HG03280 (cell line): ENCODE results near the gene SMC6.

ENCODE experiments used
- ATAC-seq: cut with Tn5 transposase; IDR thresholded peaks from one replicate; pipeline ENCODE4 v1.9.1; 2021; ENCODE audit warnings: mild to moderate bottlenecking, moderate library complexity; ENCODE audit not compliant: unreplicated experiment

Gene SMC6

DNA sequence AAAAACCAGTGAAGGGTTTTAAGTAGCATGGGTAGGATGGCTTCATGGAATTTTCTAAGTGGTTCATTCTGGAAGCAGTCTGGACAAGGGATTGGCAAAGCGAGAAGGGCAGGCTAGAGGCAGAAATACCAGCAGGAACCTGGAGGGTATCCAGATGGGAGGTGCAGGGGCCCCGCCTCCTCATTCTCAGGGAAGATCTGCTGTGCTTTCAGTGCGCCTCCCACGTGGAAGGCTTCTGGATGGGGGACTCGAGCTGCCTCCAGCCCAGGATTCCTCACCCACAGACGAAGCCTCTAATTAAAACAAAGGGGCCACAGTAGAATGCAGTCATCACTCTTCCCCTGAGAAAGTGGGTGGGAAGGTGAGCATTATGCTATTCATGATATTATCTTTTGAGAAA, 133.3 kb downstream of the SMC6 start:
- ATAC-seq: no peak

DNA sequence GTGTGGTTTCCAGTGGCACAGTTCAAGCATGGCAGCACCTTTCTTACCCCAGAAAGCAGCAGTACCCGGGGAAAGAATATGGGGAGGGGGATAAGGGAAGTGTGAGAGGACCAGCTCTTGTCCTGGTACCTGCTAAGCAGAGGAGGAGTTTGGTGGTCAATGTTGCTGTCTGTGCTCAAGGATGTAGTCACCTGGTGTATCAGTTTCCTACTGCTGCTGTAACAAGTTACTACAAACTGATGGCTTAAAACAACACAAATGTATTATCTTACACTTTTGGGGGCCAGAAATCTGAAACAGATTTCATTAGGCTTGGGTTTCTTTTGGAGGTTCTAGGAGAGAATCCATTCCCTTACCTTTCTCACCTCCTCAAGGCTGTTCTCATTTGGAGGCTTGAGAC, 135.7 kb downstream of the SMC6 start:
- no peak for ATAC-seq

DNA sequence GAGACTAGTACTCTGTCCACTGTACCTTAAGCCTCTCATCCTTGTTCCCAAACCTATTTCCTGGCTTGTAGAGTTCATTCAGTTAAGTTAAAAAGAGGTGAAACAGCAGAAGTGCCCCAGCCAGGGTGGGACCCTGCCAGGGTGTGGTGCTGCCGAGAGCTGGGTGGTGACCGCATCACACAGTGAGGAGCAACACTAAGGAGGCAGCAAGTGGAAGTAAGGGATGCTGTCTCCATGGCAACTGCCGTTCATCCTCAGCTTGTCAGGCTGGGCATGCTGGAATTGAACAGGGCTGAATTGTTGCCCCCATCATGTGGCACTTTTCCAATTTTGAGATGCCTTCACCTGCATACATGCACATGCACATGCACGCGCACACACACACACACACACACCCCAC, 136.1 kb downstream of the SMC6 start:
- no peak for ATAC-seq

DNA sequence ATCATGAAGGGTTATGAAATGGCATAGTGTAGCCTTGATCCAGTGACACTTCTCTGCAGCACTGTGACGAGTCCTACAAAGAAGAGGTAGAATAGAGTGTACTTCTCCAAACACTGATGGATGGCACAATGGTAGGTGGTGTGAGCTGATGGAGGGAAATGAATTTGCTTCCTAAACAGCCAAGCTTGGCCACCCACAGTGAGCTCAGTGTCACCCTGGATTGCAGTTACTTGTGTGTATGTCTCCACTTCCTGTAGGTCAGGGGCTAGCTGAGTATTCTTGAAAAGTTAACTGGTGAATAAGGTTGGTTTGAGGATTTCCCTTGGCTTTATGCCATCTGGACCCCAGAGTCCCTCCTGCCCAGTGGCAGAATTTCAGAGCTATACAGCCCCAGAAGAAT, 137.2 kb downstream of the SMC6 start:
- no peak for ATAC-seq

DNA sequence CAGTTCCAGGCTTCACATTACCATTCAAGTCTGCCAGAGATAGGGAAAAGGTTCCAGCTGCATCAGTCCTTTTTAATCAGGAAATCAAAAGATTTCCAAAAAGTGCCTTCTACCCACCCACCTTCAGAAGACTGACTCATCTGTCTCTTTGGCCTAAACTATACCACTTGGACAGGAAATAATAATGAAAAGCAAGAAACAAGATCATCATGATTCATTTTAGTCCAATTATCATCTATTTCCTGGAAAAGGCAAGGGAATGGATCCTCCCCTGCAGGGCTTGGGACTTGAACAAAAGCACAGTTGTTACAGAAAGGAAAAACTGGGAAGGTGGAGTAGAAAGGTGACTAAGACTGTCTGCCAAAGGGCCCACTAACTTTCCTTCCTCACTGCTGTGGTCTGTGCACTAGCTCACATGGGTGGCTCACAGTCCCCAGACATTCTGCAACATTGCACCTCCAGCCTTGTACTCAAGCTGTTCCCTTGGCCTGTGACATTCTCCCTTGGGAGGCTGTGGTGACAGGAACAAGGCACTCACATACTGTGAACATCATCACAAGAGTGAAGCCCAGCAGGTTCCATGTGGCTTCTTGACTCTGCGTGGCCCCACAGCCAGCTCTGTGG, 137.8 kb downstream of the SMC6 start:
- no peak for ATAC-seq

DNA sequence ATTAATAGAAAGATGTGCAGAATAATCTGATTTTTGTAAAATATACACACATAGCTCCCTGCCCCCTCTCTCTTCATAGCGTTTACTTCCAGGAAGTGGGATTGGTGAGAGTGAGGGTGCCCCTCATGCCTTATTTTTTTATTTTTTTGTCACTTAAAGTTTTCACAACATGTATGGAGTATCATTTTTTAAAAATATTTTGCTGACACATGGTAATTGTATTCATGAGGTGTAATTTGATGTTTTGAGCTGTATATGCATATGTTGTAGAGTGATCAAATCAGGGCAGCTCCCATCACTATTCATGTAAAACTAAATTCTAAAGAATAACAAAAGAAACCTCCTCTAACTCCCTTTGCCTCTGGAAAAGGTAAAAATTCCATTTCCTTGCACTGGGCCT, 138.5 kb downstream of the SMC6 start:
- ATAC-seq: no peak

DNA sequence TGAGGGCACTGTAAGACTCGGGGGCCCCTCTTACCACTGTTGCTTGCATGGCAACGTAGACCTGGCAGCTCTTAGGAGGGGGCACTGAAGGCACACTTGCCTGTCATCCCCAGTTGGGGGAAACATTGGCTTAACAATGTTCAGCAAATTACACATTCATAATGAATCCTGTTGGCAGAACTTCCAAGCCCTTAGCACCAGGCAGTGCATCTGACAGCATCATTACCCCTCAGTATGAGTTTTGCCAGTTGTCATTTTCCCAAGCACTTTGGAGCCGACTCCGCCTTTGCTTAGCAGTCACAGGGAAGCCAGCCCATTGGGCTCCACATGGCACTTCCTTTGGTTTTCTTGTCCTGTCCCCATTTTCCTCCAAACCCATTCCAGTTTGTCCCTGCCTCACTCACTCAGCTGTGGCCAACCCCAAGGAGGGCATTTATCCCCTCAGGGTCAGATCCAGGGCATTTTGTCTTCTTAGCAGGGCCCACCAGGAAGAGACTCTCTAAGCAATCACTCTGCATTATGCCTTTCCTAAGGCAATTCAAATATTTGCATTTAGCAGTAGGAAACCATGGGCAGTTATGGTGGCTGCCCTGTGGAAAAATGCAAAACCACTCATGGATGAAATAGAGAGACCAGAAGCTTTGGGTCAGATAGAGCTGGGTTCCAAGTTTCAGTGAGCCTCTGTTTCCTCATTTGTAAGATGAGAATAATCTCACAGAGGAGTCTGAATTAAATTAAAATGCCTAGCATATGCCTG, 139.3 kb downstream of the SMC6 start:
- ATAC-seq: no peak
